GM21825 (cell line): ENCODE measurements around the gene GJA1.

ENCODE experiments used
- ATAC-seq: cut with Tn5 transposase; IDR thresholded peaks from one replicate; pipeline ENCODE4 v1.9.1; 2021; ENCODE audit warnings: mild to moderate bottlenecking, moderate library complexity; ENCODE audit not compliant: unreplicated experiment

GJA1 gene

DNA sequence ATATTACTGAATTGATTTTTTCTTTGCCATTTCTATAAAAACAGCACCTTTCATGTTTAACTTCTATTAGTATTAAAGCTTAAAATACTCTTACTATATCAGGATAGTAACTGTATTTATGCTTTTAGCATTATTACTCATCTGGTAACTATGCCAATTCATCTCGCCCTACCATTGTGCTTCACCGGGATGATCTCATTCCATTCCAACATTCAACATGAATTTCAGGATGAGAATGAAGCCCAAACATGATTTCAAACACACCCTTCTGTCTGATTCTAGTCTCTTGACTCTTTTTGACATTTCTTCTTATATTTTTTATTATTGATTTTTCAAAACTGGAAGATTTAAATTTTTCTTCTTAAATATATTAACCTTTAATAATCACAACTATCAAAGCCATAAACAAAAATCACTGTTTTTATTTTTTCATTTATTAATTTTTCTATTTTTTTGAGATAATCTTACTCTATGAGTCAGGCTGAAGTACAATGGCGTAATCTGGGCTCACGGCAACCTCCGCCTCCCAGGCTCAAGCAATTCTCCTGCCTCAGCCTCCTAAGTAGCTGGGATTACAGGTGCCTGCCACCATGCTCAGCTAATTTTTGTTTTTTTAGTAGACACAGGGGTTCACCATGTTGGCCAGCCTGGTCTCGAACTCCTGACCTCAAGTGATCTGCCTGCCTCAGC, 46.7 kb downstream of the GJA1 start:
- ATAC-seq: no peak

DNA sequence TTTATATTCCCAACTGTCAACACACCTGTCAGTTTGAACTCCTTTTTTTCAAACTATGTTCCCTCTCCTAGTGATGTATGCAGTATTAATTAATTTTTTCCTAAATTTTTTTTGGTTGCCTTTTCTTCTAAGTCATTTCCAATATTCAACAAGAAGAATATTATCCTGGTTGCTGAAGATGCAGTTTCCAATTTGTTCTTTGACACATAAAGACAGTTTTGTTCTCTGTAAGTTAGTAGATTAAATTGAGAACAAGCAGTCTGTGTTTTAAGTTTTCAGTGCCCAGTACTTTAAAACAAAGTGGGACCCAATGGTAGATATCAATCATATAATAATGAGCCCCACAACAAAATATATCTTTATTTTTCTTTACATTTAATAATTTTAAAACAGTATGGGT, 47.3 kb downstream of the GJA1 start:
- no peak for ATAC-seq

DNA sequence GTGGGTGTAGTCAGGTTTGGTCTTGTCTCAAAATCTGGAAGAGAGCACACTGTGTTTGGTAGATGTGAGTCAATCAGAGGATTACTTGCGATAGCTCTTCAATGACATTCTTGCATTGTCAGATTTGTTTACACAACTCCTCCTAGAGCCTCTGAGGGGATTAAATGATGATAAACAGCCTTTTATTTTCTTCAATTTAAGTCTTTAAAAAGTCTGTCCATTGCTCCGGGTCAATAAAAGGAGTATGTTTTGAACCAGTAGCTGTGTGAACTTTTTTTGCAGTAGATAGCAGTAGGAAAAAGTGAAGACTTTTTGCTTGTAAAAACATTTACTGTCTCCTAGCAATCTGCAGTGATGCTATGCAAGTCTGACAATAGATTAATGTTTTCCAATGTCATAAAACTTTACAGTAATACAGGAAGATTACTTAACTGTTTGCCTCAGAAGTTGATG, 49.9 kb downstream of the GJA1 start:
- ATAC-seq: no peak

DNA sequence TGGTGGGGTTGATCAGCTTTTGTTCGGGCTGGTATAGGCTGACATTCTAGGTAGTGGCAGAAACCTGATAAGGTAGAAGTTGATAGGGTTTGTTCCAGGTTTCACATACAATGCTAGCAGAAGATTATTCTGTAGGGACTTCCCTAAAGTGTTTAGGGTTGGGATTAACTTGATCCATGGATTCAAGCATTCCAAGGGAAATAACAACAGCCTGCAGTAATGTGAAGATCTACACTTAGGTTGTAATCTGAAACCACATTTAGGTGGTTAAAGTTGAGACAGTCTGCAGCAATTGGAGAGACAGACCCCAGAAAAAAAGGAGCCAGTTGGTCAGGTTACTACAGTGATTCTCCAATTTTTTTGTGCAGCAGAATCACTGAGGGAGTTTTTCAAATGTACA, 56.1 kb downstream of the GJA1 start:
- no peak for ATAC-seq

DNA sequence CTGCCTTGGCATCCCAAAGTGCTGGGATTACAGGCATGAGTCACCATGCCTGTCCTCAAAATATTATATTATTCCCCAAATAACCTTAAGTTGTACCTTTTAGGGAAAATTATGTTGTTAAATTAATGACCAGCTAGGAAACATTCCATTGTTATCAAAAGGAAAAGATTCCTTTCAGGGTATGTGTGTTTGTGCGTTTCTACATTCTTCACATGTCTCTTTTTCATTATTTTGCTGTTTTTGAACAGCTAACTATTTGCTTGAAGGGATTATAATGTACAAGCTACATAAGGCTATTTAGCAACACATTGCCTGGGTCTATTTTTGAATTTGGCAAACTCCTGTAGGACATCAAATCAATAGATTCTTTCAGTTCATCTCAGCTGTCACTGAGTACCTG, 57.1 kb downstream of the GJA1 start:
- no peak for ATAC-seq

DNA sequence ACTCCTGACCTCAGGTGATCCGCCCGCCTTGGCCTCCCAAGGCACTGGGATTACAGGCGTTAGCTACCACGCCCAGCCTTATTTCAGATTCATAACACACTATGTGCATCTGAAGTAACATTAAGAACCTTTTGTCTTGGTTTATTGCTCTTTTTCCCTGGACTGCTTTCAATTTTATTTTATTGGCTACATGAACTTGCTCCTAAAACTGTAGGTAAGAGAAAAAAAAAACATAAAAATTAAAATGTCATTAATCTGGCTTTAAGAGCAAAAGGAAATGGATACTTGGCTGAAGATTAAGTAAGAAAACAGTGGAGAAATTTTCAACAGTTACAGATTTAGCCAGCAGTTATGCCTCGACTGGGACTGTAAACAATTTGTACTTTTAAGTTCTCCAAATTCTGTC, 62.5 kb downstream of the GJA1 start:
- no peak for ATAC-seq

DNA sequence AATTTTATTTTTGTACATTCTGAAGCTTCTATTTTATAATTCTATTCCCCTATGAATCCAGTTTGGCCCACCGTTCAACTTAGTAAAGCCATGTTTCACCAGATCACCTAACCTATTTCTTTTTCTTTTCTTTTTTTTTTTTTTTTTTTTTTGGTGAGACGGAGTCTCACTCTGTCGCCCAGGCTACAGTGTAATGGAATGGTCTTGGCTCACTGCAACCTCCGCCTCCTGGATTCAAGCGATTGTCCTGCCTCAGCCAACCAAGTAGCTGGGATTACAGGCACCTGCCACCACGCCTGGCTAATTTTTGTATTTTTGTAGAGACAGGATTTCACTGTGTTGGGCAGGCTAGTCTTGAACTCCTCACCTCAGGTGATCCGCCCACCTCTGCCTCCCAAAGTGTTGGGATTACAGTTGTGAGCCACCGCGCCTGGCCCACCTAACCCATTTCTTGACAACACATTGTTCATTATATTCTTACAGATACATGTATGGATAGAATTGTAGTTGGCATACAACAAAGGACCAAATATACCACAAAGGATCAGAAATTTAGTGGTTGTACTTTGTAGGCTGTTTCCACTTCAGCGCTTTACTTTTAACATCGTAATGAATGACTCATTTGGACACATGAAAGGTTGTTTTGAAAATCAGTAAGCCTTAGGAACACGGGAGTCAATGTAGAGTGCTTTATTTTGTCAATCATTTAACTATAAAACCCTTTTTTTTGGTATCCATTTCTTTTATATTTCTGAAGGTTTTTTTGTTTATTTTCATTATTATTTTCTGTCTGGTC, 63.2 kb downstream of the GJA1 start:
- ATAC-seq: no peak
